ENCODE measurements around the gene NPHP1. TPM values are rescaled to one million over a fixed set of nuclear protein-coding genes. Genes with fewer than 3 reads are reported as not detected.
"Not testable (repeated sequence)": the region's sequence is repeated elsewhere in the genome, so short reads cannot be mapped to it uniquely, and the experiment has no call there.

The NPHP1 gene
- total RNA-seq, 1 experiment from 2014 or later, result 1.5 TPM

DNA sequence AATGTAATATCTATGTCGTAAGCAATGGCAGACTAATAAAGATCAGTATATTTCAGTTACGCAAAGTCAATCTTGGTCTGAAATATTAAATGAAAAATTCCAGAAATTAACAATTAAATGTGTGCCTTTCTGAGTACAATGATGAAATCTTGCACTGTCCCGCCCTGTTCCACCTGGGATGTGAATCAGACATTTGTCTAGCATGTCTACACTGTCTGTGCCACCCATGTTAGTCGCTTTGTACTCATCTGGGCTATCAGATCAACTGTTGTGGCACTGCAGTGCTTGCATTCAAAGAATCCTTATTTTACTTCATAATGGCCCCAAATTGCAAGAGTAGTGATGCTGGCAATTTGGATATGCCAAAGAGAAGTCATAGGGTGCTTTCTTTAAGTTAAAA, 114.6 kb downstream of the NPHP1 start:
- H3K9me2 ChIP-seq (replicated peaks; ENCODE audit: insufficient read depth, low read length); H3K27ac ChIP-seq (ENCODE audit: low read length); H4K20me1 ChIP-seq (ENCODE audit: insufficient read depth, low read depth, low read length); H3K4me1 ChIP-seq (ENCODE audit: low read length); DNase-seq; H3K27me3 ChIP-seq (ENCODE audit: low read length); H2AFZ ChIP-seq (ENCODE audit: low read length); H3K36me3 ChIP-seq (ENCODE audit: insufficient read depth, low read length); H3K4me2 ChIP-seq (ENCODE audit: low read depth, low read length, poor library complexity, severe bottlenecking); H3K9me3 ChIP-seq (ENCODE audit: low read length); H3K79me2 ChIP-seq (ENCODE audit: low read length); H3K4me3 ChIP-seq (ENCODE audit: low read length); H3K9ac ChIP-seq (ENCODE audit: low read length): not testable (repeated sequence)

DNA sequence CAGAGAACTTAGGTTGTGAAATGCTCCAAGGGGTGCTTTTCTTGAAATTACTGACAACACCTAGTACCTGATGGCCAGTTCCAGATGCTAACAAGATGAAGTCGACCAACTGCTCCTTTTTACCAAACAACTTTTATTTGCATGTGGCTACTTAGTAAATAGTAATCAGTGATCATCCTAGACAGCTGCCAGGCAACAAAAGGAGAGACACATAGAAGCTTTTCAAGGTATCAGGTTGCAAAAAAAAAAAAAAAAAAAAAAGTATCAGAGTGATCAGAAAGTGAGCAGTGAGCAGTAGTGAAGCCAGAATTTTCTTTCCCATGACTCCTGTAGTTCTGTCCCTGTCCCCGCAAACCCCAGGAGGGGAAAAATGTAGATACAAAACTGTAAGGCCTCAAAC, 121.1 kb downstream of the NPHP1 start:
- H3K27ac ChIP-seq (ENCODE audit: low read length); H3K9ac ChIP-seq (ENCODE audit: low read length); H3K9me2 ChIP-seq (replicated peaks; ENCODE audit: insufficient read depth, low read length); H3K4me2 ChIP-seq (ENCODE audit: low read depth, low read length, poor library complexity, severe bottlenecking); DNase-seq; H3K4me3 ChIP-seq (ENCODE audit: low read length); H2AFZ ChIP-seq (ENCODE audit: low read length); H3K36me3 ChIP-seq (ENCODE audit: insufficient read depth, low read length); H3K4me1 ChIP-seq (ENCODE audit: low read length); H4K20me1 ChIP-seq (ENCODE audit: insufficient read depth, low read depth, low read length); H3K79me2 ChIP-seq (ENCODE audit: low read length); H3K9me3 ChIP-seq (ENCODE audit: low read length); H3K27me3 ChIP-seq (ENCODE audit: low read length): not testable (repeated sequence)

DNA sequence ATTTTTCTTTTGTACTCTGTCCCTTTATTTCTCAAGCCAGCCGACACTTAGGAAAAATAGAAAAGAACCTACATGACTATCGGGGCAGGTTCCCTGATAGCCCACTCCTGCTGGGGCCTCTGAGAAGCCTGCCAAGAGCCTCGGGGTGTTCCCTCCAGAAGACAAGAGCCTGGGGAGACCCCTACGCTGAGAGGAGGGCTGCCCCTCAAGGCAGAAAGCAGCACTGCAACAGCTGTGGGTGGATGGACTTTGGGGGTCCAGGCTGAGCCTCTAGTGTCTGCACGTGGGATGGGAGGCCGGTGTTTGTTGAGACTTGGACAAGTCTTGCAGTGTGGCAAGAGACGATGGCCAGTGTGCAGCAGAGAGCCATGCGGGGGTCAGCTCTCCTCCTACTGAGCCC, 121.7 kb downstream of the NPHP1 start:
- H3K36me3 ChIP-seq (ENCODE audit: insufficient read depth, low read length); H3K4me2 ChIP-seq (ENCODE audit: low read depth, low read length, poor library complexity, severe bottlenecking); H3K4me3 ChIP-seq (ENCODE audit: low read length); H3K9me3 ChIP-seq (ENCODE audit: low read length); H2AFZ ChIP-seq (ENCODE audit: low read length); DNase-seq; H3K9ac ChIP-seq (ENCODE audit: low read length); H3K4me1 ChIP-seq (ENCODE audit: low read length); H3K27ac ChIP-seq (ENCODE audit: low read length); H3K27me3 ChIP-seq (ENCODE audit: low read length); H3K79me2 ChIP-seq (ENCODE audit: low read length); H4K20me1 ChIP-seq (ENCODE audit: insufficient read depth, low read depth, low read length); H3K9me2 ChIP-seq (replicated peaks; ENCODE audit: insufficient read depth, low read length): not testable (repeated sequence)

GRCh38 chr2:110078104-110078503, 126.7 kb downstream of the NPHP1 start:
- H3K79me2 ChIP-seq (ENCODE audit: low read length); H2AFZ ChIP-seq (ENCODE audit: low read length); DNase-seq; H3K9me2 ChIP-seq (replicated peaks; ENCODE audit: insufficient read depth, low read length); H3K36me3 ChIP-seq (ENCODE audit: insufficient read depth, low read length); H3K4me1 ChIP-seq (ENCODE audit: low read length); H3K27ac ChIP-seq (ENCODE audit: low read length); H3K4me3 ChIP-seq (ENCODE audit: low read length); H4K20me1 ChIP-seq (ENCODE audit: insufficient read depth, low read depth, low read length); H3K9ac ChIP-seq (ENCODE audit: low read length); H3K27me3 ChIP-seq (ENCODE audit: low read length); H3K4me2 ChIP-seq (ENCODE audit: low read depth, low read length, poor library complexity, severe bottlenecking); H3K9me3 ChIP-seq (ENCODE audit: low read length): not testable (repeated sequence)

DNA sequence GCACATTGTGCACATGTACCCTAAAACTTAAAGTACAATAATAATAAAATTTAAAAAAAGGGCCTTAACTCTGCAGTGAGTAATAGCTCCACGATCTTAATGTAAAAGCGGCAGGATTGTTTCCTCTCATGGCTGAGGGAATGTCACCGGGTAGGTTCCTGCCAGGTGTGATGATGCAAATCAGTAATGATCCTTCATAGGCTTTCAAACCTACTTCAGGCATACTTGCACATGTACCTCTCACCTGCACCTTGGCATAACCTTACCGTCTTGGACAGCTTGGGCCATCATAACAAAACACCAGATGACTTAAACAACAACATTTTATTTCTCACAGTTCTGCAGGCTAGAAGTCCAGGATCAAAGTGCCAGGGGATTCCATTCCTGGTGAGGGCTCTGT, 128.9 kb downstream of the NPHP1 start:
- DNase-seq; H3K79me2 ChIP-seq (ENCODE audit: low read length); H3K27me3 ChIP-seq (ENCODE audit: low read length); H3K36me3 ChIP-seq (ENCODE audit: insufficient read depth, low read length); H3K9me2 ChIP-seq (replicated peaks; ENCODE audit: insufficient read depth, low read length); H3K4me1 ChIP-seq (ENCODE audit: low read length); H3K4me2 ChIP-seq (ENCODE audit: low read depth, low read length, poor library complexity, severe bottlenecking); H3K27ac ChIP-seq (ENCODE audit: low read length); H2AFZ ChIP-seq (ENCODE audit: low read length); H3K9me3 ChIP-seq (ENCODE audit: low read length); H4K20me1 ChIP-seq (ENCODE audit: insufficient read depth, low read depth, low read length); H3K9ac ChIP-seq (ENCODE audit: low read length); H3K4me3 ChIP-seq (ENCODE audit: low read length): not testable (repeated sequence)

Small RNAs within 50 kb of the gene (small RNA-seq; reads per million reads assigned to genes)
- not detected for gene MIR4436B1

Other genes with a start within 250 kb of the NPHP1 start
- gene MALL, start 89.2 kb downstream of the NPHP1 start, total RNA-seq (2014; rRNA removed; shearing (Covaris generic); ENCODE audit: low replicate concordance), result not detected in 2 replicates
- 89.2 and 171 TPM in 2 replicates for gene MTLN, start 7.5 kb upstream of the NPHP1 start, total RNA-seq (2014; rRNA removed; shearing (Covaris generic); ENCODE audit: low replicate concordance)